HepG2 (cell line): Measurements from ENCODE around the gene SBK2. TPM values are rescaled to one million over a fixed set of nuclear protein-coding genes. Genes with fewer than 3 reads are reported as not detected.

Source experiments
- ARHGAP35 ChIP-seq: sonication (generic); formaldehyde crosslinking; IDR thresholded peaks from 2 replicates; pipeline ENCODE4 v1.9.0; 2022; ENCODE audit warnings: mild to moderate bottlenecking, inconsistent platforms, moderate library complexity, missing genetic modification reagents, borderline replicate concordance
- ASH2L ChIP-seq: fragments of 300-600, 200-600 bp; sonication (generic); IDR thresholded peaks from 2 replicates; pipeline ENCODE4 v1.7.0; 2017; ENCODE audit warnings: low read depth, mild to moderate bottlenecking, moderate library complexity, mixed read lengths, low read length; ENCODE audit not compliant: insufficient read length
- ATM ChIP-seq: fragments of 450-650 bp; IDR thresholded peaks from 2 replicates; pipeline ENCODE4 v1.7.1; 2017; ENCODE audit warnings: mild to moderate bottlenecking, borderline replicate concordance
- CENPX ChIP-seq: sonication (generic); formaldehyde crosslinking; IDR thresholded peaks from 2 replicates; pipeline ENCODE4 v1.9.0; 2021; ENCODE audit warnings: mild to moderate bottlenecking, missing genetic modification reagents, moderate library complexity
- FOXA1 ChIP-seq, 2 experiments: fragments of 450-650 bp in 1 of 2; sonication (generic) in 1 of 2; formaldehyde crosslinking in 1 of 2; IDR thresholded peaks; 2 replicates each; pipeline versions ENCODE4 v1.4.0 to v1.6.1; 2016 to 2020; ENCODE audit warnings: missing genetic modification reagents in 1 of 2
- FOXM1 ChIP-seq: sonication (generic); formaldehyde crosslinking; IDR thresholded peaks from 2 replicates; pipeline ENCODE4 v1.5.0; 2020; ENCODE audit warnings: missing genetic modification reagents
- HDAC2 ChIP-seq: sonication (generic); formaldehyde crosslinking; IDR thresholded peaks from 2 replicates; pipeline ENCODE4 v1.4.0; 2020; ENCODE audit warnings: missing genetic modification reagents
- HMG20A ChIP-seq: IDR thresholded peaks from 2 replicates; pipeline ENCODE4 v1.6.1; 2016; ENCODE audit warnings: borderline replicate concordance
- MXD4 ChIP-seq: IDR thresholded peaks from 2 replicates; pipeline ENCODE4 v1.6.1; 2016; ENCODE audit warnings: mild to moderate bottlenecking, missing biosample characterization, missing genetic modification reagents
- NR2F2 ChIP-seq: IDR thresholded peaks from 2 replicates; pipeline ENCODE4 v1.6.1; 2012; ENCODE audit warnings: low read depth, inconsistent platforms, borderline replicate concordance
- ONECUT2 ChIP-seq: sonication (generic); formaldehyde crosslinking; IDR thresholded peaks from 2 replicates; pipeline ENCODE4 v1.4.0; 2020; ENCODE audit warnings: missing genetic modification reagents
- PRMT3 ChIP-seq: sonication (generic); formaldehyde crosslinking; IDR thresholded peaks from 2 replicates; pipeline ENCODE4 v1.8.1; 2022; ENCODE audit warnings: low read depth, mild to moderate bottlenecking, moderate library complexity, missing genetic modification reagents, borderline replicate concordance
- YEATS4 ChIP-seq: sonication (generic); formaldehyde crosslinking; IDR thresholded peaks from 2 replicates; pipeline ENCODE4 v1.4.0; 2020; ENCODE audit warnings: missing genetic modification reagents, borderline replicate concordance
- ZBTB20 ChIP-seq: sonication (generic); formaldehyde crosslinking; IDR thresholded peaks from 2 replicates; pipeline ENCODE4 v1.8.1; 2023; ENCODE audit warnings: missing genetic modification reagents, low read depth, mild to moderate bottlenecking, borderline replicate concordance
- ZC3H13 ChIP-seq: sonication (generic); formaldehyde crosslinking; IDR thresholded peaks from 2 replicates; pipeline ENCODE4 v1.8.1; 2023; ENCODE audit warnings: mild to moderate bottlenecking, missing genetic modification reagents, moderate library complexity
- ZMAT3 ChIP-seq: sonication (generic); formaldehyde crosslinking; conservative IDR thresholded peaks from 2 replicates; pipeline ENCODE4 v1.7.0; 2021; ENCODE audit warnings: missing genetic modification reagents
- ZMYM2 ChIP-seq: sonication (generic); formaldehyde crosslinking; IDR thresholded peaks from 2 replicates; pipeline ENCODE4 v1.8.0; 2022; ENCODE audit warnings: mild to moderate bottlenecking, missing genetic modification reagents
- ZNF12 ChIP-seq: sonication (generic); formaldehyde crosslinking; IDR thresholded peaks from 2 replicates; pipeline ENCODE4 v1.5.0; 2020; ENCODE audit warnings: missing genetic modification reagents
- ZNF136 ChIP-seq: sonication (generic); formaldehyde crosslinking; IDR thresholded peaks from 2 replicates; pipeline ENCODE4 v1.8.1; 2022; ENCODE audit warnings: low read depth, mild to moderate bottlenecking, moderate library complexity, missing genetic modification reagents
- ZNF180 ChIP-seq: sonication (generic); formaldehyde crosslinking; IDR thresholded peaks from 2 replicates; pipeline ENCODE4 v1.4.0; 2020; ENCODE audit warnings: low read depth, missing genetic modification reagents, borderline replicate concordance
- polyA plus RNA-seq, 8 experiments: library from polyadenylated mRNA; depleted of rRNA in 3 of 8; stranded (reverse) in 7 of 8; unstranded in 1 of 8; fragments of >200 nt; fragmentation: Illumina TruSeq in 4 of 8; extraction: Trizol in 4 of 8; gene quantifications; 2 replicates each; pipeline versions ENCODE4 v1.2.1 to v1.2.3, GENCODE V29; 2011 to 2016; ENCODE audit warnings: low read depth in 4 of 8, missing spikeins in 1 of 8, mixed read lengths in 1 of 8; ENCODE audit not compliant: insufficient read depth in 1 of 8
- total RNA-seq, 5 experiments: library from RNA; depleted of rRNA; stranded (reverse); fragments of >200 nt; fragmentation: Illumina TruSeq; extraction: Trizol; gene quantifications; 2 replicates each; pipeline ENCODE4 v1.2.3, GENCODE V29; 2016; ENCODE audit warnings: low read depth in 1 of 5
- TF ChIP-seq, protein P1 (sequence below): IDR thresholded peaks from 2 replicates; pipeline ENCODE4 v1.6.1; 2016; ENCODE audit warnings: mild to moderate bottlenecking
- TF ChIP-seq, protein P2 (sequence below): sonication (generic); formaldehyde crosslinking; IDR thresholded peaks from 2 replicates; pipeline ENCODE4 v1.4.0; 2020; ENCODE audit warnings: missing genetic modification reagents, borderline replicate concordance
- TF ChIP-seq, protein P3 (sequence below): sonication (generic); formaldehyde crosslinking; IDR thresholded peaks from 2 replicates; pipeline ENCODE4 v1.4.0; 2020; ENCODE audit warnings: missing genetic modification reagents
- TF ChIP-seq, protein P4 (sequence below): sonication (generic); formaldehyde crosslinking; IDR thresholded peaks from 2 replicates; pipeline ENCODE4 v1.5.1; 2020; ENCODE audit warnings: missing genetic modification reagents, mild to moderate bottlenecking, borderline replicate concordance

Gene SBK2
- total and polyA plus RNA-seq, 2 of the 13 experiments (the other 11 are each of a cell fraction or from before 2014, with no cell fraction given) = 0.24 TPM; not detected in 1

DNA sequence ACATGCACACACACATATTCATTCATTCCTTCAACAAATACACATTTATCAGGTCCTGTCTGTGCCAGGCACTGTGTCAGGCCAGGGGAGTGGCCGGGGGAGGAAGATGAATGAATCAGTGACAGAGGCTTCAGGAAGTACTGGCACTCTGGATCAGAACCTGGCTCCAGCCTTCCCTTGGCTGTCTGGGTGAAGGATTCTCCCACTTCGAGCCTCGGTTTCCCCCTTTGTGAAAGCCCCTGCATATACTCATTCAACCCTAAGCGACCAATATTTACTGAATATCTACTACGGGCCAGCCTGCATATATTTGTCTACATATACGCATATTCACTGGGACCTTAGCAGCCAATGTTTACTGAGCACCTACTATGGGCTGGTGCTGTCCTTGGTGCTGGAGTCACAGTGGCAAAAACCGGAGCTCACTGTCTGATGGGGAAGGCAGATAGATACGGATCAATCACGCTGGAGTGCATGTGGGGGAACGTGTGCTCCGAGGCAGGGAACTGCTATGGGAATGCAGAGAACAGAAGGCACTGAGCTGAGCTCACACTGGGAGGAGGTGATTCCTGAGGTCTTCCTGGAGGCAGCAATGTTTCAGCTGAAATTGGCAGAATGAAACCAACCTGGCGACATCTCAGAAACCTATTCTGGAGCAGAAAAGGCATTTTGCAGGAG, 44.4 kb upstream of the SBK2 start (continued):
- TF ChIP-seq, protein P1, sequence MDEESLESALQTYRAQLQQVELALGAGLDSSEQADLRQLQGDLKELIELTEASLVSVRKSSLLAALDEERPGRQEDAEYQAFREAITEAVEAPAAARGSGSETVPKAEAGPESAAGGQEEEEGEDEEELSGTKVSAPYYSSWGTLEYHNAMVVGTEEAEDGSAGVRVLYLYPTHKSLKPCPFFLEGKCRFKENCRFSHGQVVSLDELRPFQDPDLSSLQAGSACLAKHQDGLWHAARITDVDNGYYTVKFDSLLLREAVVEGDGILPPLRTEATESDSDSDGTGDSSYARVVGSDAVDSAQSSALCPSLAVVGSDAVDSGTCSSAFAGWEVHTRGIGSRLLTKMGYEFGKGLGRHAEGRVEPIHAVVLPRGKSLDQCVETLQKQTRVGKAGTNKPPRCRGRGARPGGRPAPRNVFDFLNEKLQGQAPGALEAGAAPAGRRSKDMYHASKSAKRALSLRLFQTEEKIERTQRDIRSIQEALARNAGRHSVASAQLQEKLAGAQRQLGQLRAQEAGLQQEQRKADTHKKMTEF (CRISPR knock-in tag) = peak; percentile 66; the same call in 1 of the 2 replicates
- TF ChIP-seq ATM = no peak
- peak; percentile 65; the same call in 1 of the 2 replicates for TF ChIP-seq ZBTB20
- peak; percentile 86 for TF ChIP-seq ZMYM2
- TF ChIP-seq HMG20A (CRISPR knock-in tag) = no peak
- peak; percentile 90 for TF ChIP-seq ZC3H13 (CRISPR knock-in tag)
- peak; percentile 59 for TF ChIP-seq HDAC2 (CRISPR knock-in tag)
- no peak for TF ChIP-seq ZNF136 (CRISPR knock-in tag)
- TF ChIP-seq ARHGAP35 (CRISPR knock-in tag) = peak; percentile 89
- TF ChIP-seq NR2F2 = peak; percentile 11; the same call in 1 of the 2 replicates
- TF ChIP-seq FOXM1 (CRISPR knock-in tag) = no peak
- TF ChIP-seq, protein P2, sequence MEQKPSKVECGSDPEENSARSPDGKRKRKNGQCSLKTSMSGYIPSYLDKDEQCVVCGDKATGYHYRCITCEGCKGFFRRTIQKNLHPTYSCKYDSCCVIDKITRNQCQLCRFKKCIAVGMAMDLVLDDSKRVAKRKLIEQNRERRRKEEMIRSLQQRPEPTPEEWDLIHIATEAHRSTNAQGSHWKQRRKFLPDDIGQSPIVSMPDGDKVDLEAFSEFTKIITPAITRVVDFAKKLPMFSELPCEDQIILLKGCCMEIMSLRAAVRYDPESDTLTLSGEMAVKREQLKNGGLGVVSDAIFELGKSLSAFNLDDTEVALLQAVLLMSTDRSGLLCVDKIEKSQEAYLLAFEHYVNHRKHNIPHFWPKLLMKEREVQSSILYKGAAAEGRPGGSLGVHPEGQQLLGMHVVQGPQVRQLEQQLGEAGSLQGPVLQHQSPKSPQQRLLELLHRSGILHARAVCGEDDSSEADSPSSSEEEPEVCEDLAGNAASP = 0 out of 2 replicates have a peak, but pooled peaks have one; percentile 19
- 0 out of 2 replicates have a peak, but pooled peaks have one; percentile 40 for TF ChIP-seq PRMT3 (CRISPR knock-in tag)
- TF ChIP-seq, protein P3, sequence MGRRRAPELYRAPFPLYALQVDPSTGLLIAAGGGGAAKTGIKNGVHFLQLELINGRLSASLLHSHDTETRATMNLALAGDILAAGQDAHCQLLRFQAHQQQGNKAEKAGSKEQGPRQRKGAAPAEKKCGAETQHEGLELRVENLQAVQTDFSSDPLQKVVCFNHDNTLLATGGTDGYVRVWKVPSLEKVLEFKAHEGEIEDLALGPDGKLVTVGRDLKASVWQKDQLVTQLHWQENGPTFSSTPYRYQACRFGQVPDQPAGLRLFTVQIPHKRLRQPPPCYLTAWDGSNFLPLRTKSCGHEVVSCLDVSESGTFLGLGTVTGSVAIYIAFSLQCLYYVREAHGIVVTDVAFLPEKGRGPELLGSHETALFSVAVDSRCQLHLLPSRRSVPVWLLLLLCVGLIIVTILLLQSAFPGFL (CRISPR knock-in tag) = no peak
- TF ChIP-seq FOXA1 (IDR thresholded peaks at IDR 0.05) = no peak
- TF ChIP-seq FOXA1 (CRISPR knock-in tag; IDR thresholded peaks at IDR 0.05) = peak; percentile 59; the same call in 1 of the 2 replicates
- TF ChIP-seq ZMAT3 (CRISPR knock-in tag) = peak; percentile 46; the same call in 1 of the 2 replicates
- no peak for TF ChIP-seq CENPX
- TF ChIP-seq ONECUT2 (CRISPR knock-in tag) = 0 out of 2 replicates have a peak, but pooled peaks have one; percentile 42
- peak; percentile 62; the same call in 1 of the 2 replicates for TF ChIP-seq MXD4 (CRISPR knock-in tag)
- TF ChIP-seq, protein P4, sequence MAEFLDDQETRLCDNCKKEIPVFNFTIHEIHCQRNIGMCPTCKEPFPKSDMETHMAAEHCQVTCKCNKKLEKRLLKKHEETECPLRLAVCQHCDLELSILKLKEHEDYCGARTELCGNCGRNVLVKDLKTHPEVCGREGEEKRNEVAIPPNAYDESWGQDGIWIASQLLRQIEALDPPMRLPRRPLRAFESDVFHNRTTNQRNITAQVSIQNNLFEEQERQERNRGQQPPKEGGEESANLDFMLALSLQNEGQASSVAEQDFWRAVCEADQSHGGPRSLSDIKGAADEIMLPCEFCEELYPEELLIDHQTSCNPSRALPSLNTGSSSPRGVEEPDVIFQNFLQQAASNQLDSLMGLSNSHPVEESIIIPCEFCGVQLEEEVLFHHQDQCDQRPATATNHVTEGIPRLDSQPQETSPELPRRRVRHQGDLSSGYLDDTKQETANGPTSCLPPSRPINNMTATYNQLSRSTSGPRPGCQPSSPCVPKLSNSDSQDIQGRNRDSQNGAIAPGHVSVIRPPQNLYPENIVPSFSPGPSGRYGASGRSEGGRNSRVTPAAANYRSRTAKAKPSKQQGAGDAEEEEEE (CRISPR knock-in tag) = no peak
- TF ChIP-seq ZNF180 (CRISPR knock-in tag) = no peak
- peak; percentile 11; the same call in 1 of the 2 replicates for TF ChIP-seq YEATS4 (CRISPR knock-in tag)
- TF ChIP-seq ZNF12 (CRISPR knock-in tag) = 0 out of 2 replicates have a peak, but pooled peaks have one; percentile 27
- peak; percentile 5 for TF ChIP-seq ASH2L
